H1 (cell line): Measurements from ENCODE around the gene CERCAM. TPM values are rescaled to one million over a fixed set of nuclear protein-coding genes. Genes with fewer than 3 reads are reported as not detected.

Source experiments
- ASH2L ChIP-seq: fragments of 200-600, 300-600 bp; sonication (generic); IDR thresholded peaks from one replicate; pipeline ENCODE4 v1.7.1; 2017; ENCODE audit warnings: low read length
- BACH1 ChIP-seq: IDR thresholded peaks from 2 replicates; pipeline ENCODE4 v1.6.1; 2012; ENCODE audit warnings: low read length, improper control_type of control experiment
- BRCA1 ChIP-seq: IDR thresholded peaks from 2 replicates; pipeline ENCODE4 v1.6.1; 2012; ENCODE audit warnings: low read depth, low read length, improper control_type of control experiment
- CBX8 ChIP-seq: fragments of 300-800, 300-1000 bp; sonication (generic); IDR thresholded peaks from 2 replicates; pipeline ENCODE4 v1.7.1; 2016; ENCODE audit warnings: low read depth, low read length, borderline replicate concordance
- CEBPB ChIP-seq: IDR thresholded peaks from 2 replicates; pipeline ENCODE4 v1.6.1; 2012; ENCODE audit warnings: low read depth, low read length
- CHD1 ChIP-seq: IDR thresholded peaks from 2 replicates; pipeline ENCODE4 v1.6.1; 2012; ENCODE audit warnings: low read depth, low read length, improper control_type of control experiment
- CHD2 ChIP-seq: IDR thresholded peaks from 2 replicates; pipeline ENCODE4 v1.6.1; 2012; ENCODE audit warnings: low read length, improper control_type of control experiment
- CTBP2 ChIP-seq: IDR thresholded peaks from 2 replicates; pipeline ENCODE4 v1.7.0; 2011; ENCODE audit warnings: borderline replicate concordance, mild to moderate bottlenecking, moderate library complexity, mixed read lengths, low read length; ENCODE audit not compliant: insufficient read depth, insufficient read length
- EGR1 ChIP-seq: IDR thresholded peaks from 2 replicates; pipeline ENCODE4 v1.6.1; 2011; ENCODE audit warnings: low read depth, low read length, borderline replicate concordance
- EZH2 ChIP-seq: fragments of 200-600 bp; sonication (generic); IDR thresholded peaks from 2 replicates; pipeline ENCODE4 v1.7.1; 2012; ENCODE audit warnings: low read depth, mild to moderate bottlenecking, moderate library complexity, low read length, inconsistent platforms; ENCODE audit not compliant: severe bottlenecking
- FOSL1 ChIP-seq: IDR thresholded peaks from 2 replicates; pipeline ENCODE4 v1.6.1; 2011; ENCODE audit warnings: mild to moderate bottlenecking, low read depth, low read length, moderate library complexity; ENCODE audit not compliant: insufficient read depth
- GABPA ChIP-seq: IDR thresholded peaks from 2 replicates; pipeline ENCODE4 v1.6.1; 2011; ENCODE audit warnings: mild to moderate bottlenecking, low read length, moderate library complexity, borderline replicate concordance; ENCODE audit not compliant: insufficient read depth
- KDM4A ChIP-seq: IDR thresholded peaks from one replicate; pipeline ENCODE4 v1.7.1; 2012; ENCODE audit warnings: low read depth, mild to moderate bottlenecking, moderate library complexity, low read length, inconsistent platforms; ENCODE audit not compliant: severe bottlenecking
- MAFK ChIP-seq: IDR thresholded peaks from 2 replicates; pipeline ENCODE4 v1.6.1; 2012; ENCODE audit warnings: low read depth, mild to moderate bottlenecking, improper control_type of control experiment, low read length
- POLR2AphosphoS5 ChIP-seq: IDR thresholded peaks from 2 replicates; pipeline ENCODE4 v1.6.1; 2011; ENCODE audit warnings: low read depth, low read length
- POU5F1 ChIP-seq: IDR thresholded peaks from 2 replicates; pipeline ENCODE4 v1.6.1; 2011; ENCODE audit warnings: low read depth, mild to moderate bottlenecking, low read length, moderate library complexity
- SUZ12 ChIP-seq: fragments of 200-600 bp; sonication (generic); IDR thresholded peaks from 2 replicates; pipeline ENCODE4 v1.6.1; 2012; ENCODE audit warnings: mild to moderate bottlenecking, inconsistent platforms, low read length, moderate library complexity, mixed read lengths
- TAF1 ChIP-seq: IDR thresholded peaks from 2 replicates; pipeline ENCODE4 v1.6.1; 2011; ENCODE audit warnings: mild to moderate bottlenecking, low read depth, low read length
- TBP ChIP-seq: IDR thresholded peaks from 2 replicates; pipeline ENCODE4 v1.6.1; 2011; ENCODE audit warnings: low read depth, low read length, improper control_type of control experiment
- ZNF274 ChIP-seq: IDR thresholded peaks from 2 replicates; pipeline ENCODE4 v1.7.0; 2012; ENCODE audit warnings: low read length, borderline replicate concordance; ENCODE audit errors: extremely low read depth
- polyA plus RNA-seq, 7 experiments: library from polyadenylated mRNA; depleted of rRNA in 3 of 7; stranded (reverse) in 5 of 7; unstranded in 2 of 7; fragments of >200 nt in 5 of 7; fragments of 200-250 nt in 2 of 7; gene quantifications; 1 replicate in 5 of 7; 2 replicates in 1 of 7; 4 replicates in 1 of 7; pipeline versions ENCODE4 v1.2.1 to v1.2.3, GENCODE V29; 2011 to 2013; ENCODE audit warnings: missing spikeins in 2 of 7, mixed read lengths in 2 of 7
- total RNA-seq: library from RNA; stranded (reverse); fragmentation: NEBNext Ultra II Directional; extraction: Animal tissue kit (Norgen Biotek cat#: 25700); gene quantifications from 2 replicates; pipeline ENCODE4 v1.2.1, GENCODE V29; 2021
- TF ChIP-seq, protein P1 (sequence below): IDR thresholded peaks from 2 replicates; pipeline ENCODE4 v1.6.1; 2011; ENCODE audit warnings: low read depth, mild to moderate bottlenecking, low read length; ENCODE audit not compliant: insufficient read depth
- TF ChIP-seq, protein P2 (sequence below): IDR thresholded peaks from 2 replicates; pipeline ENCODE4 v1.6.1; 2012; ENCODE audit warnings: inconsistent platforms
- TF ChIP-seq, protein P3 (sequence below): IDR thresholded peaks from 2 replicates; pipeline ENCODE4 v1.6.1; 2011; ENCODE audit warnings: low read length, improper control_type of control experiment

CERCAM gene
- total and polyA plus RNA-seq, 2 of the 8 experiments (the other 6 are each of a cell fraction or from before 2014, with no cell fraction given): 3.1 to 5.2 TPM

DNA sequence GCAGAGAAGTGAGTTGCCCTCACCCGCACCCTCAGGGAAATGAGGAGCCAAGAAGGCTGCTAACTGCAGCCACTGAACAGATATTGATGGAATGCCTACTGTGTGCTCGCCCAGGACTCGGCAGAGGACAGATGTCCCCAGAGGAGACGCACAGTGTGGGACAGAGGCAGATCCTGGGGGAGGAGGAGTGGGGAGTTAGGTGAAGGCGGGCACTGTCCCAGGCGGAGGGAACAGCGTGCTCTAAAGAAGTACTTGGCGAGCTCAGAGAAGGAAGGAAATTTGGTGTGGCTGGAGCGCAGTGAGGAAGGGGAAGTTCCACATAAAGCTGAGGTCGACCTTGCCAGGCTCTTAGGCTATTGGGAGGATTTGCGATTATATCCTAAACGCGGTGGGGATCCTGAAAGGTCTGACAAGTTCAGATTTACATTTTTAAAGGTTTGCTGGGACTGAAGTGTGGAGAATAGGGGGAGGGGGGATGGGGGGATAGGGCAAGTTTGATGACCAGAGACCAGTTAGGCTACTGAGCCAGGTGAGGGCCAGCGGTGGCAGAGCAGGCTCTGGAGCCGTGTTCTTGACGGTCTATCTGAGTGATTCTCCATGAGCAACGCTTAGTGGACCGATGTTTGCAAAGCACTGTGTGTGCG, 23.6 kb upstream of the CERCAM start (continued):
- TF ChIP-seq SUZ12 (0 out of 2 replicates have a peak, but pooled peaks have one; percentile 19), TBP (no peak), CHD1 (no peak), ZNF274 (no peak), POLR2AphosphoS5 (peak; percentile 75), POU5F1 (0 out of 2 replicates have a peak, but pooled peaks have one; percentile 34), EZH2 (peak; percentile 56), BRCA1 (no peak), EGR1 (peak; percentile 46), FOSL1 (no peak), KDM4A (no peak), CEBPB (no peak), CBX8 (no peak), MAFK (no peak), CHD2 (no peak), GABPA (no peak), ASH2L (no peak), CTBP2 (no peak), BACH1 (no peak), TAF1 (no peak)
- TF ChIP-seq, protein P1, sequence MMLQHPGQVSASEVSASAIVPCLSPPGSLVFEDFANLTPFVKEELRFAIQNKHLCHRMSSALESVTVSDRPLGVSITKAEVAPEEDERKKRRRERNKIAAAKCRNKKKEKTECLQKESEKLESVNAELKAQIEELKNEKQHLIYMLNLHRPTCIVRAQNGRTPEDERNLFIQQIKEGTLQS: no peak
- TF ChIP-seq, protein P2, sequence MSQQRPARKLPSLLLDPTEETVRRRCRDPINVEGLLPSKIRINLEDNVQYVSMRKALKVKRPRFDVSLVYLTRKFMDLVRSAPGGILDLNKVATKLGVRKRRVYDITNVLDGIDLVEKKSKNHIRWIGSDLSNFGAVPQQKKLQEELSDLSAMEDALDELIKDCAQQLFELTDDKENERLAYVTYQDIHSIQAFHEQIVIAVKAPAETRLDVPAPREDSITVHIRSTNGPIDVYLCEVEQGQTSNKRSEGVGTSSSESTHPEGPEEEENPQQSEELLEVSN: no peak
- TF ChIP-seq, protein P3, sequence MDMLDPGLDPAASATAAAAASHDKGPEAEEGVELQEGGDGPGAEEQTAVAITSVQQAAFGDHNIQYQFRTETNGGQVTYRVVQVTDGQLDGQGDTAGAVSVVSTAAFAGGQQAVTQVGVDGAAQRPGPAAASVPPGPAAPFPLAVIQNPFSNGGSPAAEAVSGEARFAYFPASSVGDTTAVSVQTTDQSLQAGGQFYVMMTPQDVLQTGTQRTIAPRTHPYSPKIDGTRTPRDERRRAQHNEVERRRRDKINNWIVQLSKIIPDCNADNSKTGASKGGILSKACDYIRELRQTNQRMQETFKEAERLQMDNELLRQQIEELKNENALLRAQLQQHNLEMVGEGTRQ: no peak
